Measurements from ENCODE around the gene YARS2.
"Not testable (repeated sequence)": the region's sequence is repeated elsewhere in the genome, so short reads cannot be mapped to it uniquely, and the experiment has no call there.

YARS2 gene

GRCh38 chr12:32734952-32735351, 20.7 kb downstream of the YARS2 start:
- no peak for TF ChIP-seq CTCF (IDR thresholded peaks at IDR 0.05; ENCODE audit: low read depth, low read length)
- H3K4me3 ChIP-seq (ENCODE audit: low read depth, low read length): no peak overlapping the region

GRCh38 chr12:32727237-32727636, 28.5 kb downstream of the YARS2 start:
- H3K4me3 ChIP-seq (ENCODE audit: low read depth, low read length): no peak overlapping the region
- TF ChIP-seq CTCF (IDR thresholded peaks at IDR 0.05; ENCODE audit: low read depth, low read length): no peak

GRCh38 chr12:32726286-32726685, 29.4 kb downstream of the YARS2 start:
- H3K4me3 ChIP-seq (ENCODE audit: low read depth, low read length): no peak overlapping the region
- TF ChIP-seq CTCF (IDR thresholded peaks at IDR 0.05; ENCODE audit: low read depth, low read length): no peak

- H3K4me3 ChIP-seq (ENCODE audit: low read depth, low read length): not testable (repeated sequence)
Observed at GRCh38 chr12:32725308-32725707, 30.4 kb downstream of the YARS2 start.

- TF ChIP-seq CTCF (IDR thresholded peaks at IDR 0.05; ENCODE audit: low read depth, low read length): no peak
- no peak overlapping the region for H3K4me3 ChIP-seq (ENCODE audit: low read depth, low read length)
Observed at GRCh38 chr12:32718926-32719325, 36.8 kb downstream of the YARS2 start.

- no peak overlapping the region for H3K4me3 ChIP-seq (ENCODE audit: low read depth, low read length)
Observed at GRCh38 chr12:32714772-32715171, 40.9 kb downstream of the YARS2 start.

GRCh38 chr12:32708926-32709325, 46.8 kb downstream of the YARS2 start:
- no peak for TF ChIP-seq CTCF (IDR thresholded peaks at IDR 0.05; ENCODE audit: low read depth, low read length)
- H3K4me3 ChIP-seq (ENCODE audit: low read depth, low read length): no peak overlapping the region

More at GRCh38 chr12:32714772-32715171, 40.9 kb downstream of the YARS2 start:
- no peak for TF ChIP-seq CTCF (IDR thresholded peaks at IDR 0.05; ENCODE audit: low read depth, low read length)

- no peak for TF ChIP-seq CTCF (IDR thresholded peaks at IDR 0.05; ENCODE audit: low read depth, low read length)
Observed at GRCh38 chr12:32706335-32707024, 49.2 kb downstream of the YARS2 start.

More at GRCh38 chr12:32706335-32707024, 49.2 kb downstream of the YARS2 start:
- no peak overlapping the region for H3K4me3 ChIP-seq (ENCODE audit: low read depth, low read length)

All from WI38 (cell line).